WTC11 (cell line): ENCODE data around the gene NLGN1. TPM values are rescaled to one million over a fixed set of nuclear protein-coding genes. Genes with fewer than 3 reads are reported as not detected.

Source experiments
- ATAC-seq: fragments of 200-7000 bp; cut with Tn5 transposase; 2 replicates; pipeline ENCODE4 v1.10.0; 2021; ENCODE audit warnings: mild to moderate bottlenecking, moderate library complexity
- CTCF ChIA-PET: fragments of 300-600 bp; sonication (Branson Sonifier 250); formaldehyde crosslinking; loops from one replicate; lab custom pipeline; 2021; ENCODE audit warnings: antibody characterized with exemption; lab: Charles Lee
- POLR2A ChIA-PET: fragments of 350-600 bp; sonication (Branson Sonifier 250); formaldehyde crosslinking; loops from one replicate; lab custom pipeline; 2021; ENCODE audit warnings: antibody characterized with exemption; lab: Charles Lee
- DNase-seq: peaks from one replicate; pipeline ENCODE4 v3.0.0; 2021; ENCODE audit warnings: low spot score
- H3K27ac Mint-ChIP-seq: 2 replicates; pipeline ENCODE4 v1.8.0; 2021; ENCODE audit warnings: mixed read lengths
- H3K27me3 Mint-ChIP-seq: 2 replicates; pipeline ENCODE4 v1.8.0; 2021; ENCODE audit warnings: low read depth, mild to moderate bottlenecking, moderate library complexity, mixed read lengths
- H3K36me3 Mint-ChIP-seq: 2 replicates; pipeline ENCODE4 v1.8.0; 2021; ENCODE audit warnings: mixed read lengths
- H3K4me1 Mint-ChIP-seq: 2 replicates; pipeline ENCODE4 v1.8.0; 2022; ENCODE audit warnings: mixed read lengths
- H3K4me3 Mint-ChIP-seq: 2 replicates; pipeline ENCODE4 v1.8.0; 2021; ENCODE audit warnings: mild to moderate bottlenecking, moderate library complexity, mixed read lengths
- H3K9me3 Mint-ChIP-seq: 2 replicates; pipeline ENCODE4 v1.8.0; 2021; ENCODE audit warnings: mixed read lengths
- ATF3 ChIP-seq: sonication (generic); formaldehyde crosslinking; conservative IDR thresholded peaks from 2 replicates; pipeline ENCODE4 v1.8.1; 2022; ENCODE audit warnings: mild to moderate bottlenecking, missing genetic modification reagents
- ELF4 ChIP-seq: sonication (generic); formaldehyde crosslinking; IDR thresholded peaks from 2 replicates; pipeline ENCODE4 v1.8.1; 2022; ENCODE audit warnings: low read depth, mild to moderate bottlenecking, moderate library complexity, missing genetic modification reagents
- ERG ChIP-seq: fragments of 250-450 bp; sonication (Bioruptor Pico); IDR thresholded peaks from 2 replicates; pipeline ENCODE4 v1.8.0; 2021; ENCODE audit warnings: mild to moderate bottlenecking
- FOXP4 ChIP-seq: sonication (generic); formaldehyde crosslinking; IDR thresholded peaks from 2 replicates; pipeline ENCODE4 v1.8.0; 2022; ENCODE audit warnings: mild to moderate bottlenecking, missing genetic modification reagents
- HMGXB4 ChIP-seq: sonication (generic); formaldehyde crosslinking; IDR thresholded peaks from 2 replicates; pipeline ENCODE4 v1.8.1; 2023; ENCODE audit warnings: mild to moderate bottlenecking, moderate library complexity, missing genetic modification reagents
- IRF1 ChIP-seq: sonication (generic); formaldehyde crosslinking; IDR thresholded peaks from 2 replicates; pipeline ENCODE4 v1.8.0; 2023; ENCODE audit warnings: missing genetic modification reagents
- KAT7 ChIP-seq: sonication (generic); formaldehyde crosslinking; IDR thresholded peaks from 2 replicates; pipeline ENCODE4 v1.8.1; 2023; ENCODE audit warnings: missing genetic modification reagents, mild to moderate bottlenecking, borderline replicate concordance
- PRDM15 ChIP-seq: sonication (generic); formaldehyde crosslinking; IDR thresholded peaks from 2 replicates; pipeline ENCODE4 v1.8.0; 2022; ENCODE audit warnings: missing genetic modification reagents
- PRRX2 ChIP-seq: fragments of 250-450 bp; sonication (Bioruptor Pico); IDR thresholded peaks from 2 replicates; pipeline ENCODE4 v1.8.0; 2021; ENCODE audit warnings: mild to moderate bottlenecking
- SMAD3 ChIP-seq: sonication (generic); formaldehyde crosslinking; IDR thresholded peaks from 2 replicates; pipeline ENCODE4 v1.8.0; 2022; ENCODE audit warnings: missing genetic modification reagents, mild to moderate bottlenecking, borderline replicate concordance
- SOX15 ChIP-seq: fragments of 250-450 bp; sonication (Bioruptor Pico); IDR thresholded peaks from 2 replicates; pipeline ENCODE4 v1.9.0; 2021; ENCODE audit warnings: mild to moderate bottlenecking
- TCF7 ChIP-seq: sonication (generic); formaldehyde crosslinking; IDR thresholded peaks from 2 replicates; pipeline ENCODE4 v1.8.0; 2022; ENCODE audit warnings: mild to moderate bottlenecking, low read depth, missing genetic modification reagents, moderate library complexity
- ZNF263 ChIP-seq: sonication (generic); formaldehyde crosslinking; IDR thresholded peaks from 2 replicates; pipeline ENCODE4 v1.8.1; 2022; ENCODE audit warnings: low read depth, mild to moderate bottlenecking, moderate library complexity, missing genetic modification reagents
- ZNF281 ChIP-seq: sonication (generic); formaldehyde crosslinking; IDR thresholded peaks from 2 replicates; pipeline ENCODE4 v1.8.0; 2023; ENCODE audit warnings: mild to moderate bottlenecking, missing genetic modification reagents
- ZNF317 ChIP-seq: sonication (generic); formaldehyde crosslinking; IDR thresholded peaks from 2 replicates; pipeline ENCODE4 v1.8.1; 2023; ENCODE audit warnings: low read depth, mild to moderate bottlenecking, moderate library complexity, missing genetic modification reagents, borderline replicate concordance
- ZNF396 ChIP-seq: fragments of 250-450 bp; sonication (Bioruptor Pico); IDR thresholded peaks from 2 replicates; pipeline ENCODE4 v1.8.0; 2021; ENCODE audit warnings: mild to moderate bottlenecking, moderate library complexity, borderline replicate concordance
- ZNF425 ChIP-seq: fragments of 250-450 bp; sonication (Bioruptor Pico); conservative IDR thresholded peaks from 2 replicates; pipeline ENCODE4 v1.9.0; 2021; ENCODE audit warnings: mild to moderate bottlenecking
- total RNA-seq: library from RNA; stranded (reverse); gene quantifications from 3 replicates; pipeline ENCODE4 v1.2.3, GENCODE V29; 2021

The NLGN1 gene
- total RNA-seq, 1 experiment from 2014 or later, result 12.4 TPM

GRCh38 chr3:173992416-173992815, 594.9 kb downstream of the NLGN1 start (continued):
- TF ChIP-seq ZNF281 (CRISPR knock-in tag), result no peak

- DNase-seq (no peak), ATAC-seq (peak; percentile 75)
- Mint-ChIP-seq H3K4me3 (no peak overlapping the region), H3K27me3 (no peaks in the 10 kb centered on the region), H3K4me1 (peaks cover 9% of the 10 kb centered on the region), H3K9me3 (no peaks in the 10 kb centered on the region), H3K36me3 (no peaks in the 10 kb centered on the region), H3K27ac (no peak overlapping the region)
- ChIA-PET CTCF (interaction anchor here (0.7 to 1.8 kb wide), 9 partner anchors 8 to 400 kb away, joined by 3 to 8 read pairs (median 3); no protein-coding TSS in a partner anchor), POLR2A (no interaction called here)
- TF ChIP-seq TCF7 (CRISPR knock-in tag), result no peak
- TF ChIP-seq ZNF425 (CRISPR knock-in tag), result no peak
- no peak for TF ChIP-seq SOX15 (CRISPR knock-in tag)
Measured at GRCh38 chr3:173993299-173993698, 595.8 kb downstream of the NLGN1 start.

- ATAC-seq, result no peak
- Mint-ChIP-seq H3K27ac (no peak overlapping the region), H3K4me3 (no peak overlapping the region), H3K4me1 (peaks cover 8% of the 10 kb centered on the region), H3K27me3 (no peaks in the 10 kb centered on the region), H3K36me3 (no peaks in the 10 kb centered on the region), H3K9me3 (no peaks in the 10 kb centered on the region)
- ChIA-PET POLR2A (no interaction called here), CTCF (no interaction called here)
- DNase-seq, result no peak
- TF ChIP-seq ERG (CRISPR knock-in tag), result no peak
- TF ChIP-seq ZNF263 (CRISPR knock-in tag), result no peak
- TF ChIP-seq FOXP4 (CRISPR knock-in tag), result no peak
- TF ChIP-seq ZNF396 (CRISPR knock-in tag), result no peak
- TF ChIP-seq HMGXB4 (CRISPR knock-in tag), result no peak
- TF ChIP-seq PRDM15 (CRISPR knock-in tag), result no peak
- no peak for TF ChIP-seq IRF1 (CRISPR knock-in tag)
- TF ChIP-seq ATF3, result no peak
- no peak for TF ChIP-seq PRRX2
- TF ChIP-seq ZNF317 (CRISPR knock-in tag), result no peak
- no peak for TF ChIP-seq ELF4 (CRISPR knock-in tag)
- TF ChIP-seq KAT7, result no peak
- TF ChIP-seq SMAD3 (CRISPR knock-in tag), result no peak
Measured at GRCh38 chr3:174000675-174001074, 603.1 kb downstream of the NLGN1 start.
